Ishikawa (cell line): ENCODE measurements around the gene MRPL36.

Experiments used
- CEBPB ChIP-seq: IDR thresholded peaks from 2 replicates; pipeline ENCODE4 v1.6.1; 2012
- CREB1 ChIP-seq: IDR thresholded peaks from 2 replicates; pipeline ENCODE4 v1.6.1; 2012; ENCODE audit warnings: low read depth
- EGR1 ChIP-seq: IDR thresholded peaks from 2 replicates; pipeline ENCODE4 v1.6.1; 2012
- EP300 ChIP-seq: IDR thresholded peaks from 2 replicates; pipeline ENCODE4 v1.6.1; 2012; ENCODE audit warnings: borderline replicate concordance
- FOXM1 ChIP-seq: IDR thresholded peaks from 2 replicates; pipeline ENCODE4 v1.6.1; 2012; ENCODE audit warnings: low read depth, borderline replicate concordance
- NFIC ChIP-seq: IDR thresholded peaks from 2 replicates; pipeline ENCODE4 v1.6.1; 2012
- RAD21 ChIP-seq: IDR thresholded peaks from 2 replicates; pipeline ENCODE4 v1.6.1; 2012; ENCODE audit warnings: low read depth
- TAF1 ChIP-seq: IDR thresholded peaks from 2 replicates; pipeline ENCODE4 v1.6.1; 2012; ENCODE audit warnings: low read depth, mild to moderate bottlenecking
- TCF12 ChIP-seq: IDR thresholded peaks from 2 replicates; pipeline ENCODE4 v1.6.1; 2012; ENCODE audit warnings: low read depth
- TEAD4 ChIP-seq: IDR thresholded peaks from 2 replicates; pipeline ENCODE4 v1.6.1; 2012
- YY1 ChIP-seq: IDR thresholded peaks from 2 replicates; pipeline ENCODE4 v1.6.1; 2012; ENCODE audit warnings: low read depth
- ZBTB7A ChIP-seq: IDR thresholded peaks from 2 replicates; pipeline ENCODE4 v1.6.1; 2012; ENCODE audit warnings: low read depth
- TF ChIP-seq, protein P1 (sequence below): IDR thresholded peaks from 2 replicates; pipeline ENCODE4 v1.6.1; 2012
- TF ChIP-seq, protein P2 (sequence below): IDR thresholded peaks from 2 replicates; pipeline ENCODE4 v1.6.1; 2012
- TF ChIP-seq, protein P3 (sequence below): IDR thresholded peaks from 2 replicates; pipeline ENCODE4 v1.6.1; 2012; ENCODE audit warnings: low read depth, mild to moderate bottlenecking

The MRPL36 gene

DNA sequence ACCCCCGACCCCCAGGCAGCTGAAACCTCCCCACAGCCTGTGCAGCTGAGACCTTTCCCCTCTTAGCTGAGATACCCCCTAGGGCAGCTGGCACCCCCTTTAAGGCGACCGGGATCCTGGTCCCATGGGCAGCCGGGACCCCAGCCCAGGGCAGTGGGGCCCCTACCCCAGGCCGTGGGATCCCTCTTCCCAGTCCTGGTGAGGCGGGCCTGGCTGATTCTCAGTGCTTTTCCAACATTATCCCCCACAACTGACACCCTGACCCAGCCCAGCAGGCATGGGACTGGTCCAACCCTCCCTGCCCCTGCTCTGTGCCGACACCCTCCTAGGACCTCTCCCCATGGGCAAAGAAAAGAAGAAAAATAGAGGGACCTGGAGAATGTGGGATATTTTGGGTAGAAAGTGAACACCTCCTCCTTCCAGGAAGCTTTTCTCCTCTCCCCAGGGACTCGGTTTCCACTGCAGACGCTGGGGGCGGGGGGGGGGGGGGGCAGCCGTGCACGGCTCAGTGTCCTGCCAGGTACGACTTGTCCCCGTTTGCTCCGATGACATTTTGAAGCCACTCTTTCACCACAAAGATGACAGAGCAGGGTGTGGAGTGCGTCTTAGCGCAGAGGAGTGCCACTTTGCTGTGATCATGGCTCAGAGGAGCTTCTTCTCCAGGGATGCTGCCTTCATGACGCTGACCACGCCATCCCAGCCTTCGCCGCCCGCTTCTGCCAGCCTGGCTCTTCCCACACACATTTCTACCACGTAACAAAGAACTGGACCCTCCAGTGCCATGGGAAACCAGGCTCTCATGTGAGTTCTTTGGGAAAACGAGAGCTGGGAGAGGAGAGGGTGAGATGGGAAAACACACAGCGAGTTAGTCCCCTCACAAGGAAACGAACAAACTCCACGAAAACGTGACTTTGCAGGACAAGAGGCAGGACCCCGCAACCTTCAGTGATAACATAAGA lies 47.5 kb downstream of the MRPL36 start:
- TF ChIP-seq TCF12 (no peak), YY1 (no peak), CEBPB (no peak), EGR1 (no peak), TAF1 (no peak), RAD21 (no peak), ZBTB7A (no peak), TEAD4 (no peak), FOXM1 (no peak), NFIC (no peak)
- TF ChIP-seq, protein P1, sequence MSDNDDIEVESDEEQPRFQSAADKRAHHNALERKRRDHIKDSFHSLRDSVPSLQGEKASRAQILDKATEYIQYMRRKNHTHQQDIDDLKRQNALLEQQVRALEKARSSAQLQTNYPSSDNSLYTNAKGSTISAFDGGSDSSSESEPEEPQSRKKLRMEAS = no peak
- TF ChIP-seq, protein P2, sequence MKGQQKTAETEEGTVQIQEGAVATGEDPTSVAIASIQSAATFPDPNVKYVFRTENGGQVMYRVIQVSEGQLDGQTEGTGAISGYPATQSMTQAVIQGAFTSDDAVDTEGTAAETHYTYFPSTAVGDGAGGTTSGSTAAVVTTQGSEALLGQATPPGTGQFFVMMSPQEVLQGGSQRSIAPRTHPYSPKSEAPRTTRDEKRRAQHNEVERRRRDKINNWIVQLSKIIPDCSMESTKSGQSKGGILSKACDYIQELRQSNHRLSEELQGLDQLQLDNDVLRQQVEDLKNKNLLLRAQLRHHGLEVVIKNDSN = no peak
- TF ChIP-seq, protein P3, sequence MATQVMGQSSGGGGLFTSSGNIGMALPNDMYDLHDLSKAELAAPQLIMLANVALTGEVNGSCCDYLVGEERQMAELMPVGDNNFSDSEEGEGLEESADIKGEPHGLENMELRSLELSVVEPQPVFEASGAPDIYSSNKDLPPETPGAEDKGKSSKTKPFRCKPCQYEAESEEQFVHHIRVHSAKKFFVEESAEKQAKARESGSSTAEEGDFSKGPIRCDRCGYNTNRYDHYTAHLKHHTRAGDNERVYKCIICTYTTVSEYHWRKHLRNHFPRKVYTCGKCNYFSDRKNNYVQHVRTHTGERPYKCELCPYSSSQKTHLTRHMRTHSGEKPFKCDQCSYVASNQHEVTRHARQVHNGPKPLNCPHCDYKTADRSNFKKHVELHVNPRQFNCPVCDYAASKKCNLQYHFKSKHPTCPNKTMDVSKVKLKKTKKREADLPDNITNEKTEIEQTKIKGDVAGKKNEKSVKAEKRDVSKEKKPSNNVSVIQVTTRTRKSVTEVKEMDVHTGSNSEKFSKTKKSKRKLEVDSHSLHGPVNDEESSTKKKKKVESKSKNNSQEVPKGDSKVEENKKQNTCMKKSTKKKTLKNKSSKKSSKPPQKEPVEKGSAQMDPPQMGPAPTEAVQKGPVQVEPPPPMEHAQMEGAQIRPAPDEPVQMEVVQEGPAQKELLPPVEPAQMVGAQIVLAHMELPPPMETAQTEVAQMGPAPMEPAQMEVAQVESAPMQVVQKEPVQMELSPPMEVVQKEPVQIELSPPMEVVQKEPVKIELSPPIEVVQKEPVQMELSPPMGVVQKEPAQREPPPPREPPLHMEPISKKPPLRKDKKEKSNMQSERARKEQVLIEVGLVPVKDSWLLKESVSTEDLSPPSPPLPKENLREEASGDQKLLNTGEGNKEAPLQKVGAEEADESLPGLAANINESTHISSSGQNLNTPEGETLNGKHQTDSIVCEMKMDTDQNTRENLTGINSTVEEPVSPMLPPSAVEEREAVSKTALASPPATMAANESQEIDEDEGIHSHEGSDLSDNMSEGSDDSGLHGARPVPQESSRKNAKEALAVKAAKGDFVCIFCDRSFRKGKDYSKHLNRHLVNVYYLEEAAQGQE = no peak

DNA sequence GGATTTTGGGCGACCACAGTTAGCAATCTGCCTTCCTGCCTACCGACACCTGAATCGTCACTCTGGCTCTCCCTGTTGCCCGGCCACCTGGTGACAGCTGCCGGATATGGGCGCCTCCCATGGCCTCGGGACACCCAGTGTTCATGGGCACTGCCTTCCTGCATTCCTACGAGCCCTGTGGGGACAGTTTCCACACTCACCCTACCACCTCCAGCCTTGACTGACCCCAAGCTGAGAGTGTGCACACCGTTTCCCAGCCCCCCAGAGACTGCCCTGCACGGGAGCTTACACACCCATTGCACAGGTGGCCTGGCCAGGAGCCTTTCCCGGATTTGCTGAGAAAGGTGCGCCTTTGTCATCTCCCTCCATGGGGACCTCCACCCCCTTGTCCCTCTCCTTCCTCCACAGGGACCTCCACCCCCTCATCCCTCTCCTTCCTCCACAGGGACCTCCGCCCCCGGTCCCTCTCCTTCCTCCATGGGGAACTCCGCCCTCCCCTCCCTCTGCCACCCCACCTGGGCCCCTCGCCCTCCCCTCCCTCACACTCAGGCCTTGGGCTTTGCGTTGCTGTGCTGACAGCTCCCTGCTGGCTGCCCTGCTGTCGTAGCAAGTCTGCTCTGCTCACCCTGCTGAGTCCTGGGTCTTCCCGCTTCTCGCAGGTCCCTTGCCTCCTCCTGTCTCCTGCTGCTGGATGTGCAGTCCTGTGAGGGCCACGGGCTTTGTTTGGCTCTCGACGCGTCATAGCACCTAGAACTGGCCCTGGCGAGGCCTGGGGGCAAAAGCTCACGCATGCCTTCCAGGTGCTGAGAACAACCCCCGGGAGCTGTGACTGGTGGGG lies 48.4 kb downstream of the MRPL36 start:
- TF ChIP-seq TEAD4 (no peak), TAF1 (no peak), FOXM1 (no peak), EP300 (no peak), ZBTB7A (no peak), NFIC (no peak), CEBPB (no peak)
- TF ChIP-seq, protein P2 = no peak
- TF ChIP-seq, protein P1 = no peak

DNA sequence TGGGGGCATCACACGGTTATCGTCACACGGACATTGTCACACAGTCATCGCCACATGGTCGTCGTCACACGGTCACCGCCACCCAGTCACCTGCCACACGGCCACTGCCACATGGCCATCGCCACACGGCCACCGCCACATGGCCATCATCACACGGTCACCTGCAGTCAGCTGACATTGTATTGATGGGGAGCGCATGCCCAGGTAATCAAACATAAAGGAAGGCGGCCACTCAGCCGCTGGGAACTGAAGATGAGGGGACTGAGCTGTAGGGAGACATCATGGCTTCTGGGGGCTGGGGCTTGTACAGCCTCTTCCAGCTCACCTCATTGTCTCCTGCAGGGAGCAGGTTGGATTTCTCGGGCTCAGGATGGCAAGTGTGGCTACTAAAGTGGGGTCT lies 49.2 kb downstream of the MRPL36 start:
- TF ChIP-seq, protein P2 = no peak
- TF ChIP-seq NFIC = no peak
- no peak for TF ChIP-seq EGR1
- TF ChIP-seq CREB1 = no peak
- TF ChIP-seq, protein P1 = 0 out of 2 replicates have a peak, but pooled peaks have one; percentile 25

DNA sequence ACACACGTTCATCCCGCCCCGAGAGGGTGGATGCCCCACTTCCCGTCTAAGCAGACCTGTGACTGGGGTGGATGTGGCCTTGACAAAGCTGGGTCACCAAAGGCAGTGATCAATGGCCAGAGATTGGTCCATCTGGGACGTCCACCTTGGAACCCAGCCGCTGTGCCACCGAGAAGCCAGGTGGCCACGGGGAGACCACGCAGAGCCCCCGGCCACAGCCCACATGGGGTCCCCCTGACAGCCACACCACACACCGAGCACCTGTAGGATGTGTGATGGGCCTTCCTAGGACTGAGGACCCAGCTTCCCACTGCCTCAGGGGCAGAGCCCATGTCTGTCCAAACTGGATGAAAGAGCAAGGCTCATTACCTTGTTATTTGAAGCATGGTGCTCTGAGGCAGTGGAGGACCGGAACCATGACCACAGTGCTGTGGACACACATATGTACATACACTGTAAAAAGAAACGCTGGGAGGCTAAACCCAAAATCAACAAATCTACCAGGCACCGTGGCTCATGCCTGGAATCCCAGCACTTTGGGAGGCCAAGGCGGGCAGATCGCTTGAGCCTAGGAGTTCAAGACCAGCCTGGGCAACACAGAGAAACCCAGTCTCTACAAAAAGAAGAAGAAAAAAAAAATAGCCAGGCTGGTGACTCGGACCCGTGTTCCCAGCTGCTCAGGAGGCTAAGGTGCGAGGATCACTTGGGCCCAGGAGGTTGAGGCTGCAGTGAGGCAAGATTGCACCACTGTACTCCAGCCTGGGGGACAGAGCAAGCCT lies 50.1 kb downstream of the MRPL36 start:
- TF ChIP-seq TCF12 (no peak), NFIC (no peak), TAF1 (no peak), CEBPB (no peak), EP300 (no peak)
- TF ChIP-seq, protein P1 = no peak

DNA sequence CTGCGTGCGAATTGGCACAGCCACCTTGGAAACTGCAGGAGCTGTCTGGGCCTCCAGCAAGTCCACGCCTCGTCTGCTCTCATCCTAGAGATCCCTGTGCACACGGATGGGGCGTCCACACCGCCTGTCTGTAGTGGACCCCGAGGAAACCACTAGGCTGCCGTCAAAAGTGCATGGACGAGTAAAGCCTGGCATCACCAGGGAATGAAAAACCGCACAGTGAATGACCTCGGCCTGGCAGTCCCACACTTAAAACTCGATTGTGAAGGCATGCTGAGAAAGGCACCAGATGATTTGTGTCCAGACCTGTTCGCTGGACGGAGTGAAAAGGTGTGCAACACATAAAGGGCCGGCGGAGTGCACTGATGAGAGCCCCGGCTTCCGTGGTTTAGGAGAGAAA lies 50.8 kb downstream of the MRPL36 start:
- TF ChIP-seq ZBTB7A (no peak), TEAD4 (no peak), FOXM1 (no peak), TCF12 (no peak), NFIC (no peak), EP300 (no peak), YY1 (no peak), CEBPB (no peak), EGR1 (no peak)
